C4-2B (cell line): Measurements from ENCODE around the gene GRB14.

Source experiments
- ZFX ChIP-seq: fragments of 450-650 bp; IDR thresholded peaks from 2 replicates; pipeline ENCODE4 v1.6.1; 2017
- TF ChIP-seq, protein P1 (sequence below): fragments of 450-650 bp; conservative IDR thresholded peaks from 2 replicates; pipeline ENCODE4 v1.5.1; 2017; ENCODE audit warnings: mild to moderate bottlenecking

DNA sequence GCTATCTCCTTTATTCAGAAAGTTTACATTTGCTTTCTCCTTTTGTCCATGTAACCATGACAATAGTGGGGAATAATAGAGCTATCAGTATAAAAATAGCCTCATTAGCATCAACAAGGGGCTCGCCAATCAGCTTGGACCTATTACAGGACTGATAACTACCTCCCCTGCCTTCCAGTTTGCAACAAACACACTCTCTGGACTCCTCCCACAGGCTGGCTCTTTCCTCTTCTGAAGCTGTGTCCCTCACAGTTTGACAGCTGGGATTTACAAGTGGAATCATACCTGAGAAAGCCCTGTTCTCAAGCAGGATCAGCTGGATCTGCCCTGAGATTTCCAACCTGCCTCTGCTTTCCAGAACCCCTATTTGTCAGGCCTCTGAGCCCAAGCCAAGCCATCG lies 162.5 kb downstream of the GRB14 start:
- TF ChIP-seq, protein P1, sequence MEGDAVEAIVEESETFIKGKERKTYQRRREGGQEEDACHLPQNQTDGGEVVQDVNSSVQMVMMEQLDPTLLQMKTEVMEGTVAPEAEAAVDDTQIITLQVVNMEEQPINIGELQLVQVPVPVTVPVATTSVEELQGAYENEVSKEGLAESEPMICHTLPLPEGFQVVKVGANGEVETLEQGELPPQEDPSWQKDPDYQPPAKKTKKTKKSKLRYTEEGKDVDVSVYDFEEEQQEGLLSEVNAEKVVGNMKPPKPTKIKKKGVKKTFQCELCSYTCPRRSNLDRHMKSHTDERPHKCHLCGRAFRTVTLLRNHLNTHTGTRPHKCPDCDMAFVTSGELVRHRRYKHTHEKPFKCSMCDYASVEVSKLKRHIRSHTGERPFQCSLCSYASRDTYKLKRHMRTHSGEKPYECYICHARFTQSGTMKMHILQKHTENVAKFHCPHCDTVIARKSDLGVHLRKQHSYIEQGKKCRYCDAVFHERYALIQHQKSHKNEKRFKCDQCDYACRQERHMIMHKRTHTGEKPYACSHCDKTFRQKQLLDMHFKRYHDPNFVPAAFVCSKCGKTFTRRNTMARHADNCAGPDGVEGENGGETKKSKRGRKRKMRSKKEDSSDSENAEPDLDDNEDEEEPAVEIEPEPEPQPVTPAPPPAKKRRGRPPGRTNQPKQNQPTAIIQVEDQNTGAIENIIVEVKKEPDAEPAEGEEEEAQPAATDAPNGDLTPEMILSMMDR = no peak
- no peak for TF ChIP-seq ZFX
